8988T (cell line): ENCODE measurements around the gene ULK3.

Experiments used
- DNase-seq: peaks from one replicate; pipeline ENCODE4 v3.0.0; 2011

Gene ULK3

GRCh38 chr15:74820056-74820455, 22.9 kb downstream of the ULK3 start:
- DNase-seq = no peak

DNA sequence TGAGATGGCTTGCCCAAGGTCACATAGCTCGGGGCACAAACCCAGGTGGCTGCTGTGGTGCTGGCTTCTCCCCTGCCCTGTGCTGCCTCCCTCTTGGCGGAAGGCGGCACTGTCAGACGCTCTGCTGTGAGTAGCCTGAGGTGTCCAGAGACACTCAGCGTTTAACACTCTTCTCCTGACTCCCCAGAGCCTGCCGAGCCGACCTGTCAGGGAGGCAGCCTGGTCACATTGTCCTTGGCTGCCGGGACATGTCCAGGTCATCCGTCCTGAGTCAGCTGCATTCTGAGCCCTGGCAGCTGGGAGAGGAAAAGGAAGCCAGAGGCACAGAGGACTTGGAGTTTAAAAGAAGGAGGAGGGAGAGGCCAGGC, 25.6 kb downstream of the ULK3 start:
- DNase-seq = no peak

DNA sequence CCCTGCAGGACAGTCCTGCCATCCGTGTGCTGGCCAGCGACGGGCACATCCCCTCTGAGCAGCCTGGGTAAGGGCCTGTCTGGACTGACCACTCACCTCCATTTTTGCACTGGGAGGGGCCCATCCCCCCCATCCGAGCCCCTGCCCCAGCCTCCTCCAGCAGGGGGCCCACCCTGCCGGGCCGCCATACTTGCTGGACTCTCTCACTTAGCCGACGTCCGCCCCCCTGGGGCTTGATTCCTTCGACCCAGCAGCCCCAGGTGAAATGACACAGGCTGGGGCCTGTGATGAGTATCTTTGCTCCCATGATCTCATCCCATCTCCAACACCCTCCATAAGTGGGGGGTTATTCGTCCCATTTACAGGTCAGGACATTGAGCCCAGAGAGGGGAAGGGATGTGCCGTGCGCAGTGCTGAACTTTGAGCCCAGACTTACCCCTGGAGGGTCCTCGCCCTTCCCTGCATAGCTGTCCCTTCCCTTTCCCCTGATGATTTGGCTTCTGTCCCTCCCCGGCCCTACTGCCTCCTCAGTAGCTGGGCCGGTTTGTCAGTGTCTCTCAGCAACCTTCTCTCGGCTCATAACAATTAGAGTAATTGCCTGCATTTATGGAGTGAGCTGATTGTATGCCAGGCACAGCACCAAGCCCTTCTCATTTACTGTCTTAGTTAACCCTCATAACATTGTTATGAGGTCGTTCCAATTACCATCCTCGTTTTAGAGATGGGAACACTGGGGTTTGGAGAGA, 26.2 kb downstream of the ULK3 start:
- no peak for DNase-seq

DNA sequence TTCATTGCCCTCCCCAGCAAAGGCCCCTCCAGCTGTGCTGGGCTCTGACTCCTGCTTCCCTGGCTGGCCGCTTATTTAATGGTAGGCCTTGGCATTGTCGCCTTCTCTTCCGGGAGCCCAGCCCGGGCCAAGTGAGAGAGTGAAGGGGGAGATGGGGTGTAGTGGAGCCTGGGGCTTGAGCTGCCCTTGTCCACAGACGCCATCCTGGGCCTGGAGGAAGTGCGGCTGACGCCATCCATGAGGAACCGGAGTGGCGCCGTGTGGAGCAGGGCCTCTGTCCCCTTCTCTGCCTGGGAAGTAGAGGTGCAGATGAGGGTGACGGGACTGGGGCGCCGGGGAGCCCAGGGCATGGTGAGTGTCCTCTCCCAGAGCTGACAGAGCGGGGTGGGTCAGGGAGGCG, 27.0 kb downstream of the ULK3 start:
- DNase-seq = no peak

GRCh38 chr15:74815121-74815934, 27.6 kb downstream of the ULK3 start:
- no peak for DNase-seq

GRCh38 chr15:74812533-74812932, 30.4 kb downstream of the ULK3 start, which contains the start of gene LMAN1L:
Gene LMAN1L, plus strand, starts transcription at chr15:74812835. Its CDS starts 20 bp downstream, at chr15:74812855.
- DNase-seq = no peak

DNA sequence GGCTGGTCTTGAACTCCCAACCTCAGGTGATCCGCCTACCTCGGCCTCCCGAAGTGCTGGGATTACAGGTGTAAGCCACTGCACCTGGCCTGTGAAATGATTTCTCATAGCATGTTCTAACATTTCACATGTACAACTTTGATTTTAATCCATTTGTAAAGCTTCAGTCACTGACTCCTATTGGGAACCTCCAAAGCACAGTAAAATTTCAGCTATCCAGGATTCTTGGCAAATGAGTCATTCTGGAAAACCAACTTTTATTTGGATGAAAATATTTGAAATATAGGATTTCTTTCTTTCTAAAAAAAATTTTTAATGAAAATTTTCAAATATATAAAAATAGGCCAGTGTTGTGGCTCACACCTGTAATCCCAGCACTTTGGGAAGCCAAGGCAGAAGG, 33.0 kb downstream of the ULK3 start:
- no peak for DNase-seq

DNA sequence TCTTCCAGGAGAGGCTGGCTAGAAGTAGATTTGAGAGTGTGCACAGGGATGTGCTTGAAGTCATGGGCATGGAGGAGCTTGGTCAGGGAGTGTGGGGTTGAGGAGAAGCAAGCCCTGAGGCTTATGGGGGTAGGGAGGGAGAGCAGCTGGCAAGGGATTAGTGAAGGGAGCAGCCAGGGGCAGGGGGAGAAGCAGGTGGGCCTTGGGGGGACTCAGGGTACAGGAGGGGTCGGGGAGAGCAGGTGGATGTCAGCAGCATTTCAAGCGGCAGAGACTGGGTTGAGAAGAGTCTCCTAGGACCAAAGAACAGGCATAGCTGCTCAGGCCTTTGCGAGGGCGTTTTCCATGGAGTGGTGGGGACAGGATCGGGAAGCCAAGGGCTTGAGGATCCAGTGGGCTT, 33.7 kb downstream of the ULK3 start:
- no peak for DNase-seq

DNA sequence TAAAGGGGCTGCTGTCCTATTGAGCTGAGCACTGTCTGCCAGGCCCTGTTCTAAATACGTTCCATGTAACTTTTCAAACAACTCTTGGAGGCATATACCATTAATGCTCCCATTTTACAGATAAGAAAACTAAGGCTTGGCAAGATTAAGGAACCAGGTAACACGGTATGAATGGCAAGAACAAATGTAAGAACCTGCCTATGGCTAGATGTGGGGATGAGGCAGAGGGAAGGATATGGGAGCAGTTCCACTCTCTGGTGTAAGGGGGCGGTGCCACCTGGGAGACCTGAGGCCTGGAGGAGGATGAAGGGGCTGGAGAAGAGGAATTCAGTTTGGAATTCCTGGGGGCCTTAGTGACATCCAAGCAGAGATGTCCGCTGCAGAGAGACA, 34.1 kb downstream of the ULK3 start:
- no peak for DNase-seq

- DNase-seq = no peak
These were observed 34.7 kb downstream of the ULK3 start for GRCh38 chr15:74808078-74808839.

- no peak for DNase-seq
These were observed 35.7 kb downstream of the ULK3 start for GRCh38 chr15:74807282-74807681.

- no peak for DNase-seq
These were observed 38.0 kb downstream of the ULK3 start for GRCh38 chr15:74804935-74805334.

- DNase-seq = no peak
These were observed 40.0 kb downstream of the ULK3 start for GRCh38 chr15:74802862-74803447.

- DNase-seq = no peak
These were observed 40.7 kb downstream of the ULK3 start for GRCh38 chr15:74802290-74802689.

GRCh38 chr15:74801311-74801997, 41.5 kb downstream of the ULK3 start:
- DNase-seq = no peak

- DNase-seq = no peak
These were observed 42.3 kb downstream of the ULK3 start for GRCh38 chr15:74800559-74801094.

DNA sequence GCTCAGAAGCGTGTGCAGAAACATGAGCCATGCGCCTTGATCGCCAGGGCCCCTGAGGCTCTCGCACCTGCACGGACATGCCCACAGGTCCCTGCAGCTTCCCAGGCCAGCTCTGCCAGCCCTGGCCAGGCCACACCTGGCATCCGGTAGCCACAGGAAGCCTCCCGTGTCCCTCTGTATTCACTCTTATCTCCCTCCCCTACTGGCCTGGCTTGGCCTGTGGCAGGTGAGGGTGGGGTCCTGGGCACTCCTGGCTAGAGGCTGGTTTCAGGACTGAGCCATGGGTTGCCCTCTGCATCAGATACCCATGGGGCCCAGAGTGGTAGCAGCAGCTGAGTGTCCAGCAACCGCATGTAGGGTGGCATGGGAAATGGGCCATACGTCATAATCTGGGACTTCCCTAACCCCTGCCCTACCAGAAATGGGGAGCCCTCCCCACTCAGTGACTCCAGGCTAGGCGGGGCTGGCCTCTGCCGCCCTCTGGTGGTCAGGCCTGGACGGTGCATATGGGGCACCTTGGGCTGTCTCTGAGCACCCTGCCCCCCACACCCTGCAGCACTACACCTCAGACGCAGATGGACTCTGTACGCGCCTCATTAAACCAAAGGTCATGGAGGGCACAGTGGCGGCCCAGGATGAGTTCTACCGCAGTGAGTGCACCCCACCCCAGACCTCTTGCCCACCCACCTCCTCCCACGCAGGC, 42.9 kb downstream of the ULK3 start:
- DNase-seq = peak; percentile 84

DNA sequence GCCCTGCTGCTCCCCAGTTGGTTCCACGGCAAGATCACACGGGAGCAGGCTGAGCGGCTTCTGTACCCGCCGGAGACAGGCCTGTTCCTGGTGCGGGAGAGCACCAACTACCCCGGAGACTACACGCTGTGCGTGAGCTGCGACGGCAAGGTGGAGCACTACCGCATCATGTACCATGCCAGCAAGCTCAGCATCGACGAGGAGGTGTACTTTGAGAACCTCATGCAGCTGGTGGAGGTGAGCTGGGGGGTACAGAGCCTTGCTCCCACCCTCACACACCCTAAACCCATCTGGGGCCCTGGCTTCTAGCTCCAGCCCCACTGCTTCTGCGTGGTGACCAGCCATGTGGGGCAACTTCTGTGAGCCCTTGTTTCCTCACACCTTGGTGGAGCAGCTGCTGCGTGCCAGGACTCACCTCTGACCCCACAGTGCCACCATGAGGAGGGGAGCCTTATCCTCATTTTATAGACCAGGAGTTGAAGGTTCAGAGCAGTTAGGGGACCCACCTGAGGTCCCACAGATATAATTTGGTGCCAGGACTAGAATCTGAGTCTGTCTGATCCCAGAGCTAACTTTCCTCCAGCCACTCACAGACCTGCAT, 43.6 kb downstream of the ULK3 start:
- no peak for DNase-seq

- DNase-seq = no peak
These were observed 44.3 kb downstream of the ULK3 start for GRCh38 chr15:74798388-74799254.

GRCh38 chr15:74795966-74796625, 46.9 kb downstream of the ULK3 start:
- DNase-seq = no peak
